Heart left ventricle (tissue), 16 donors: ENCODE results near the gene SOD1. TPM values are rescaled to one million over a fixed set of nuclear protein-coding genes. Genes with fewer than 3 reads are reported as not detected.

Source experiments
- ATAC-seq, 4 donors: fragments of 200-7000 bp; cut with Tn5 transposase; one replicate each; pipeline ENCODE4 v1.9.1; 2020 to 2022; ENCODE audit warnings: moderate library complexity in 4 of 4, mild to moderate bottlenecking in 3 of 4, moderate number of reproducible peaks in 1 of 4
- DNase-seq, 5 donors: peaks; one replicate each; pipeline ENCODE4 v3.0.0-alpha.2; 2020
- H3K27ac ChIP-seq, 12 donors: fragments of 200-600 bp; sonication (generic) in 4 of 12; one replicate each; pipeline versions ENCODE4 v1.5.0 to v1.8.0; 2016 to 2022; ENCODE audit warnings: mild to moderate bottlenecking in 2 of 12
- H3K27me3 ChIP-seq, 9 donors: fragments of 200-600 bp; sonication (generic) in 2 of 9; one replicate each; pipeline versions ENCODE4 v1.5.1 to v1.8.0; 2016 to 2022; ENCODE audit warnings: mild to moderate bottlenecking in 3 of 9
- H3K36me3 ChIP-seq, 9 donors: fragments of 200-600 bp; sonication (generic) in 2 of 9; one replicate each; pipeline versions ENCODE4 v1.5.0 to v1.8.0; 2018 to 2022; ENCODE audit warnings: mild to moderate bottlenecking in 2 of 9
- H3K4me1 ChIP-seq, 12 donors: fragments of 200-600 bp; sonication (generic) in 4 of 12; one replicate each; pipeline versions ENCODE4 v1.5.0 to v1.8.0; 2016 to 2022; ENCODE audit warnings: mild to moderate bottlenecking in 3 of 12
- H3K4me3 ChIP-seq, 12 donors: fragments of 200-600 bp; sonication (generic) in 4 of 12; one replicate each; pipeline versions ENCODE4 v1.5.0 to v1.8.0; 2017 to 2022; ENCODE audit warnings: mild to moderate bottlenecking in 9 of 12, moderate library complexity in 4 of 12
- H3K9me3 ChIP-seq, 12 donors: fragments of 200-600 bp; sonication (generic) in 4 of 12; one replicate each; pipeline versions ENCODE4 v1.5.0 to v1.8.0; 2016 to 2022; ENCODE audit warnings: mild to moderate bottlenecking in 1 of 12
- CTCF ChIP-seq, 12 donors: fragments of 200-600 bp; sonication (generic) in 4 of 12; IDR thresholded peaks; one replicate each; pipeline versions ENCODE4 v1.5.0 to v1.8.0; 2018 to 2022; ENCODE audit warnings: antibody characterized with exemption in 12 of 12, mild to moderate bottlenecking in 5 of 12
- POLR2A ChIP-seq, 2 donors: fragments of 450-650 bp; IDR thresholded peaks; one replicate each; pipeline ENCODE4 v1.6.1; 2017; ENCODE audit warnings: antibody characterized with exemption in 2 of 2, mild to moderate bottlenecking in 2 of 2, moderate library complexity in 2 of 2
- WGBS, 4 donors: extraction: QIAGEN DNeasy Blood & Tissue Kit in 2 of 4; methylation state at CpG; one replicate each; pipeline versions ENCODE4 v1.1.5 to v1.1.7; 2013 to 2018; 5-methylcytosine and 5-hydroxymethylcytosine counted together
- intact Hi-C, 10 donors: fragments of 100-400 bp; cut with DNase I; formaldehyde crosslinking; loops; one replicate each; pipeline versions ENCODE4 v1.11.1 to v1.14.2; 2022
- polyA plus RNA-seq, 2 donors: library from polyadenylated mRNA; stranded (reverse); fragments of 200-250 nt; gene quantifications; one replicate each; pipeline ENCODE4 v1.2.3, GENCODE V29; 2013
- total RNA-seq, 9 donors: library from RNA; depleted of rRNA in 2 of 9; stranded (reverse); fragments of >200 nt in 2 of 9; fragmentation: NEBNext Ultra II Directional in 3 of 9; extraction: Animal tissue kit (Norgen Biotek cat#: 25700) in 3 of 9; gene quantifications; one replicate each; pipeline versions ENCODE4 v1.1.0 to v1.2.4, GENCODE V29; 2016 to 2023
- donor health status: ischemic (EF 13 %, LVEDD 7.1; RV severe dilation, severe dysfunction).
- donor health status: healthy with polysubstance abuse.
- donor health status: DM: no; HTN: yes; CAD: no.
- donor health status: DM: no; HTN: no; CAD: no.
- donor health status: ischemic (EF 25% LVEDD 6.9; RV normal size, moderate dysfunction).
- donor health status: ischemic (EF 25% LVEDD 5.7; RV mildly dilated, moderate dysfunction).
- donor health status: healthy.
- donor health status: DM: yes; HTN: yes; CAD: no.
- donor health status: ischemic (EF 35%, LVEDD 5.7; RV mildly dilated, moderate dysfunction).
- donor health status: nonischemic (EF 11% LVEDD 7.7; RV severe dilation, severe dysfunction).
- donor health status: DM: yes; HTN: yes; CAD: no.
- donor health status: PGD.
- donor health status: ischemic (EF 29% LVEDD 5.4; RV normal size, mild dysfunction).
- donor health status: nonischemic (EF 23%, LVEDD 6.1; RV moderate dilation, normal function).

SOD1 gene
- total and polyA plus RNA-seq, 11 donors, result 348 to 644 (median 422) TPM

- Histone ChIP-seq H3K9me3 (no peaks in the 10 kb centered on the region), H3K4me3 (no peak overlapping the region), H3K36me3 (no peaks in the 10 kb centered on the region), H3K27me3 (no peaks in the 10 kb centered on the region), H3K4me1 (peaks cover 0 to 75% (median 52%) of the 10 kb centered on the region in 12 donors), H3K27ac (no peak overlapping the region)
- TF ChIP-seq CTCF (IDR thresholded peaks at IDR 0.05), result no peak
- TF ChIP-seq POLR2A (IDR thresholded peaks at IDR 0.05), result no peak
- no peak for DNase-seq
- ATAC-seq, result no peak
- intact Hi-C loops, result no loop called here
- WGBS, 4 donors, result 64 to 72% (median 67%) methylated on average over 3 of the region's 3 CpGs
These were observed 53.6 kb downstream of the SOD1 start for GRCh38 chr21:31713115-31713514.

- H3K27me3 ChIP-seq, result no peaks in the 10 kb centered on the region
- peak in 2 of 4 donors; percentile 21 to 54 for ATAC-seq
- DNase-seq, result no peak
- WGBS, 4 donors, result 52 to 62% (median 59%) methylated on average over 5 of the region's 5 CpGs
- H3K36me3 ChIP-seq, result no peaks in the 10 kb centered on the region
- H3K4me3 ChIP-seq, result no peak overlapping the region
- intact Hi-C loops, result no loop called here
- H3K27ac ChIP-seq, result peak overlapping the region in 1 of 12 donors; percentile 31
- no peak for TF ChIP-seq CTCF (IDR thresholded peaks at IDR 0.05)
- peaks cover 0 to 67% (median 47%) of the 10 kb centered on the region in 12 donors for H3K4me1 ChIP-seq
- no peaks in the 10 kb centered on the region for H3K9me3 ChIP-seq
These were observed 54.7 kb downstream of the SOD1 start for GRCh38 chr21:31713973-31714740.

- DNase-seq (no peak), ATAC-seq (peak in 1 of 4 donors; percentile 24)
- H3K27me3 ChIP-seq, result no peaks in the 10 kb centered on the region
- intact Hi-C loops, result no loop called here
- H3K4me1 ChIP-seq, result peaks cover 0 to 60% (median 42%) of the 10 kb centered on the region in 12 donors
- no peak for TF ChIP-seq CTCF (IDR thresholded peaks at IDR 0.05)
- no peak for TF ChIP-seq POLR2A (IDR thresholded peaks at IDR 0.05)
- 74 to 87% (median 79%) methylated on average over 5 of the region's 5 CpGs for WGBS, 4 donors
- no peaks in the 10 kb centered on the region for H3K36me3 ChIP-seq
- no peaks in the 10 kb centered on the region for H3K9me3 ChIP-seq
- H3K4me3 ChIP-seq, result no peak overlapping the region
- H3K27ac ChIP-seq, result no peak overlapping the region
These were observed 55.4 kb downstream of the SOD1 start for GRCh38 chr21:31714741-31715365.

- Histone ChIP-seq H3K27me3 (no peaks in the 10 kb centered on the region), H3K36me3 (no peaks in the 10 kb centered on the region), H3K27ac (no peak overlapping the region), H3K4me1 (peaks cover 0 to 58% (median 40%) of the 10 kb centered on the region in 12 donors), H3K4me3 (no peak overlapping the region), H3K9me3 (no peaks in the 10 kb centered on the region)
- 79 to 90% (median 86%) methylated on average over 2 of the region's 2 CpGs for WGBS, 4 donors
- intact Hi-C loops, result no loop called here
- ATAC-seq, result no peak
- TF ChIP-seq POLR2A (IDR thresholded peaks at IDR 0.05), result no peak
- no peak for TF ChIP-seq CTCF (IDR thresholded peaks at IDR 0.05)
- no peak for DNase-seq
These were observed 56.6 kb downstream of the SOD1 start for GRCh38 chr21:31716106-31716505.
